Measurements from ENCODE around the gene ACVR1C. TPM values are rescaled to one million over a fixed set of nuclear protein-coding genes. Genes with fewer than 3 reads are reported as not detected.

ACVR1C gene
- polyA plus RNA-seq, 1 experiment, result 0.14 TPM

DNA sequence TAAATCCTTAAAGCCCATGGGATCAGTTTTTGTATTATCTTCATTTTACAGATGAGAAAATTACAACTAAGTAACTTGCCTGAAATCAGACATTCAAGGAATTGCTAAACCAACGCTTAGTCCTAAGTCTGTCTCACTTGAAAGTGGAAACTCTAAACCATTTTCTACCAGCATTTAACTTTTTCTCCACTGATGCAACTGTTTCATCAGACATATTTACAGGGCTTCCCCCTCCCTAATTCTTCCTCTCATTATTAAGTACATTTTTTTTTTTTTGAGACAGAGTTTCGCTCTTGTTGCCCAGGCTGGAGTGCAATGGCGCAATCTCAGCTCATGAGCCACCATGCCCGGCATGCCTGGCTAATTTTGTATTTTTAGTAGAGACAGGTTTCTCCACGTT lies 88.6 kb downstream of the ACVR1C start:
- no peaks in the 10 kb centered on the region for H3K27me3 ChIP-seq (ENCODE audit: control insufficient read depth, insufficient read depth, low read length)
- no peaks in the 10 kb centered on the region for H3K9me3 ChIP-seq (ENCODE audit: control insufficient read depth, insufficient read depth, low read length)
- CTCF ChIA-PET, result no interaction called here
- H3K27ac ChIP-seq (ENCODE audit: low read depth, low read length), result no peak overlapping the region
- POLR2A ChIA-PET, result no interaction called here
- TF ChIP-seq CTCF (IDR thresholded peaks at IDR 0.05; ENCODE audit: low read depth, low read length), result no peak
- DNase-seq (ENCODE audit: low read depth, low spot score), result no peak
- no peak overlapping the region for H3K4me3 ChIP-seq (ENCODE audit: low read depth, low read length)

- no peak for TF ChIP-seq CTCF (IDR thresholded peaks at IDR 0.05; ENCODE audit: low read depth, low read length)
- no peak for DNase-seq (ENCODE audit: low read depth, low spot score)
- Histone ChIP-seq H3K4me3 (ENCODE audit: low read depth, low read length) (no peak overlapping the region), H3K9me3 (ENCODE audit: control insufficient read depth, insufficient read depth, low read length) (no peaks in the 10 kb centered on the region), H3K27ac (ENCODE audit: low read depth, low read length) (no peak overlapping the region), H3K27me3 (ENCODE audit: control insufficient read depth, insufficient read depth, low read length) (no peaks in the 10 kb centered on the region)
- ChIA-PET POLR2A (no interaction called here), CTCF (no interaction called here)
These were observed 90.6 kb downstream of the ACVR1C start for GRCh38 chr2:157538064-157538463.

DNA sequence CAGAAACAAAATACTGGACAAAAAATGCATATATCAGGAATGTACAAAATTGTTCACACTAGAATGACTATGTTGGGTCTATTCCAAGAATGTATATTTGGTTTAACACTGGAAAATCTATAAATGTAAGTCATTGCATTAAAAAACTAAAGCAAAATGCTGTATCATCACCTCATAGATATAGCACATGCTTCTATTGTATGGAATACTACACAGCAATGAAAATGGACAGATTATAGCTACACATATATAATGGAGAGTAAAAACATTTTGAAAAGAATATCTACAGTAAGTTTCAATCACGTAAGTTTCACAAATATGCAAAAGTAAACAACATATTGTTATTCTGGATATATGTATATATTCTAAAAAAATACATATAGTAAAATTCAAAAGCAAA lies 91.8 kb downstream of the ACVR1C start:
- ChIA-PET POLR2A (no interaction called here), CTCF (no interaction called here)
- TF ChIP-seq CTCF (IDR thresholded peaks at IDR 0.05; ENCODE audit: low read depth, low read length), result no peak
- Histone ChIP-seq H3K27ac (ENCODE audit: low read depth, low read length) (no peak overlapping the region), H3K27me3 (ENCODE audit: control insufficient read depth, insufficient read depth, low read length) (no peaks in the 10 kb centered on the region), H3K4me3 (ENCODE audit: low read depth, low read length) (no peak overlapping the region), H3K9me3 (ENCODE audit: control insufficient read depth, insufficient read depth, low read length) (no peaks in the 10 kb centered on the region)
- DNase-seq (ENCODE audit: low read depth, low spot score), result no peak

DNA sequence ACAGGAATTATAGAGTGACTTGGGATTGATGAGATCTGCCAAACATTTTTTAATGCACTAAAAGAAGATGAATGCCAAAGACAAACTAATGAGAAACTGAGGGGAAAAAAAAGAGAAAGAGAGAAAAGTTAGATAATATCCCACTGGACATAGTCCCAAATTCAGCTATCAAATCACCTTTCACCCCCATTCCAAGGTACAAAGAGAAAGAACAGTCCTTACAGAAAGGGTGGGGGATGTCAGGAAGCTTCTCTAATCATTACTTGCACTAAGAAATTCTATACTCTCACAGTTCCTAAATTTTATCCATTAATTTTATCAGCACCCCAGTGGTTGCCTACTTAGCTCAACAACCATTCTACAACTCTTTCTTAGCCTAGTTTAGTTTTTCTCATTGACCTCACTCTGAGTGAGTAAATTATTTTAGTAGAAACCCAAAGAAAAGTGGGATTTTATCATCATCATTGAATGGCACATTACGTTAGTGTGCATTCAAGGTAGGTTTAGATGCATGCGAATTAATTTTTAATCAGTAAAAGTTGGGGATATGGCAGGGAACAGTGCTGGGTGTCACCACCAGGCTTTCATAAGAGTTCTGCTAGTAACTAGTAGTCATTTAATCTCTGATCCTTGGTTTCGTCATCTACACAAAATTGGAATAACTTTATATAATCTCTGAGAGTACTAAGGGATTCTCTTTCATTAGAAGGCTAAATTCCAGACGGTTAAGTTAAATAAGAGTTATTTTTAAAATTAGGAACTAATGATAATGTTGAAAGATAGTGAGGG lies 99.5 kb downstream of the ACVR1C start:
- no peaks in the 10 kb centered on the region for H3K9me3 ChIP-seq (ENCODE audit: control insufficient read depth, insufficient read depth, low read length)
- H3K4me3 ChIP-seq (ENCODE audit: low read depth, low read length), result no peak overlapping the region
- CTCF ChIA-PET, result no interaction called here
- H3K27ac ChIP-seq (ENCODE audit: low read depth, low read length), result no peak overlapping the region
- POLR2A ChIA-PET, result no interaction called here
- no peak for TF ChIP-seq CTCF (IDR thresholded peaks at IDR 0.05; ENCODE audit: low read depth, low read length)
- no peaks in the 10 kb centered on the region for H3K27me3 ChIP-seq (ENCODE audit: control insufficient read depth, insufficient read depth, low read length)
- DNase-seq (ENCODE audit: low read depth, low spot score), result no peak

- H3K27ac ChIP-seq (ENCODE audit: low read depth, low read length), result no peak overlapping the region
- ChIA-PET POLR2A (no interaction called here), CTCF (interaction anchor here (0.6 kb wide), 1 partner anchor 381 kb away, joined by 3 read pairs; no protein-coding TSS in a partner anchor)
- no peak overlapping the region for H3K4me3 ChIP-seq (ENCODE audit: low read depth, low read length)
- no peak for TF ChIP-seq CTCF (IDR thresholded peaks at IDR 0.05; ENCODE audit: low read depth, low read length)
- H3K27me3 ChIP-seq (ENCODE audit: control insufficient read depth, insufficient read depth, low read length), result no peaks in the 10 kb centered on the region
- DNase-seq (ENCODE audit: low read depth, low spot score), result no peak
- H3K9me3 ChIP-seq (ENCODE audit: control insufficient read depth, insufficient read depth, low read length), result no peaks in the 10 kb centered on the region
These were observed 102.6 kb downstream of the ACVR1C start for GRCh38 chr2:157526070-157526469.

Data from AG04450 (cell line).